Astrocyte of the hippocampus (primary cell): Measurements from ENCODE around the gene ARHGEF7.

Experiments
- DNase-seq: peaks from one replicate; pipeline ENCODE4 v3.0.0; 2011; ENCODE audit warnings: low read depth, low spot score

Gene ARHGEF7

DNA sequence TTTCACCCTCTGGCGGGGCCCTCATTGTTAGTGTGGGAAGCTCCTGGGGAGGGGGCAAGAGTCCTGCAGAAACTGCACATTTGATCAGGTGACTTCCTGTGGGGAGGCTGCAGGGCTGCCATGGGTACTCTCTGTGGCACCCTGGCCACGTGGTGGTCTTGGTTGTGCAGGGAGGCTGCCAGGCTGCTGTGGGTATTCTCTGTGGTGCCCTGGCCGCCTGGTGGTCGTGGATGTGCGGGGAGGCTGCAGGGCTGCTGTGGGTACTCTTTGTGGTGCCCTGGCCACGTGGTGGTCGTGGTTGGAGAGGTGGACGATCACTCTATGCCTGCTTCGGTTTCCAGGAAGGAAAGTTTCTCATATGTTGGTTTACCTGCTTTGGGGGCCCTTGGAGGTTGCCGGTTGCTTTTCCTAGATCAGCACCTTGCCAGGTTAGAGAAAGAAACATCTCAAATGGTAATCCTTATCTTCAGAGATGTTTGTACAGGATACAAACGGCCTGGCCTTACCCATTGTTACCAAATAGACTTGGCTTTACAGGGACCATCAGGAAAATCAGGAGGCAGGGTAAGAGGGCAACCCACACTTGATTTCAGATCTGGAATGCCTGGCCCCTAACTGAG is 228.2 kb downstream of the ARHGEF7 start:
- no peak for DNase-seq

DNA sequence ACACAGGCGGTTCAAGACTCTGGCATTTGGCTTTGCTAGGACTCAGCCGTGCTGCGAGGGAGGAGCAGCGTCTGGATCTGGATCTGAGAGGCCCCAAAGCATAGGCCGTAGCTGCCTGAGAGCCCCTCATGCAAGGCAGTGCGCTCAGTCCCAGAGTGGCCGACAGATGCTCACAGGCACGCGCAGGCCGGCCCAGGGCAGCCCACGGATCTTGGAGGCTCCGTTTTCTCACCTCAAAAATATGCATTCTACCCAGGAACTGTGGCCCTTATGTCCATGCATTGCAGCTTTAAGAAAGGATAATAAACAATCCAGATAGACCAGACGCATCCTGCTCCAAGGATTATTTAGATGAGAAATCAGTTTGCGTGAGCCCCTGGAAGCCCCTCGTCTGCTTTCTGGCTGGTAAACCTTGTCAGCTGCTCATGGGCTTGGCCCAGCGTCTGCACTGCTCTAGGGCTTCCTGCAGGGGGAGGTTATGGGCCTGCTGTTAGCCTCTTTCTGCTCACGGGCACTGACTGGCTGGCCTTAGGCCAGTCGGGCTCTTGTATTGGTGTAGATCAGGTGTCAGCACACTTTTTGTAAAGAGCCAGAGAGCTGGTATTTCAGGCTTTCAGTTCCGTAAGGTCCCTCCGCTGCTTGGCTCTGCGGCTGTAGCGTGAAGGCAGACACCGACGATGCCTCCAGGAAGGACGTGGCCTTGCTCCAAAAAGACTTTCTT is 229.5 kb downstream of the ARHGEF7 start:
- DNase-seq: peak; percentile 38

DNA sequence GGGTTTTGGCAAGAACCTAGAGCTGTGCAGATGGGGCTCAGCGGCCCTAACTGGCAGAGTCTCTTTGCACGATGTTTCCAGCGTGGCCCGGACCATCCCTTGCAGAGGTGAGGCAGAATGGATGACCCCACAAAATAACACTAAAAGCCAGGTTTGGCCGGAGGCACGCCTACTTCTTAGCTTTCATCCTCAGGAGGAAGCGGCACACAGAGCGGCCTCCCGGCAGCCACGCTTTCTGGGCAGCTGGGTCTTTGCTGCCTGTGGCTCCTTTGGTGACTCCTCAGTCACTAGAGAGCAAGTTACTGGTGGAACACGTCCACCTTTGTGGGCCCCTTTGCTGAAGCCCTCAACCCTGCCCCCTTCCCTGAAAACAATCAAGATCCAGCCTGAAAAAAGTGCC is 230.6 kb downstream of the ARHGEF7 start:
- no peak for DNase-seq

DNA sequence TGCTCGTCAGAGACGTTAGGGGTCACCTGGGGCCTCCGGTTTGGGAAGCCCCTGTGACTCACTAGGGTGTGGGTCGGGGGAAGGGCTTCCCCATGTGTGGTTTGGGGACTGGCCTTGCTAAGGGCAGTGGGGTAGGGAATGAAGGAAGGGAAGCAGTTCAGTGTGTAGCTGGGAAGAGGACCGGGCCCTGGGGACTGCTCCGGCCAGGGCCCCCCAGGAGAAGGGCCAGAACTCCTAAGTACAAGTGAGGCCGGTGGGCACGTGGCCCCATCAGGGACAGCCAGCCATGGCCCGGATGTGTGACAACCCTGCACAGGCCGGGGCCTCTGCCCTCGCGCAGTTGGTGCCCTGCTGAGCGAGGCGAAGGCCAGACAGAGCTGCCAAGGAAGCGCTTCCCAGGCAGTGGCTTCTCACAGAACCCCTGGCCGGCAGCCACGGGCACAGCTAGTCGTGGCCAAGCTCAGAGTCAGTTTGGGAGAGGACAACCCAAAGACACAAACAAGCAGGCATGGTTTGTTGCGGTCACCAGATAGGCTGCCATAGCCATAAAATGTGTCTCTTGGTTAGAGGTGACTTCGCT is 231.1 kb downstream of the ARHGEF7 start:
- DNase-seq: no peak

DNA sequence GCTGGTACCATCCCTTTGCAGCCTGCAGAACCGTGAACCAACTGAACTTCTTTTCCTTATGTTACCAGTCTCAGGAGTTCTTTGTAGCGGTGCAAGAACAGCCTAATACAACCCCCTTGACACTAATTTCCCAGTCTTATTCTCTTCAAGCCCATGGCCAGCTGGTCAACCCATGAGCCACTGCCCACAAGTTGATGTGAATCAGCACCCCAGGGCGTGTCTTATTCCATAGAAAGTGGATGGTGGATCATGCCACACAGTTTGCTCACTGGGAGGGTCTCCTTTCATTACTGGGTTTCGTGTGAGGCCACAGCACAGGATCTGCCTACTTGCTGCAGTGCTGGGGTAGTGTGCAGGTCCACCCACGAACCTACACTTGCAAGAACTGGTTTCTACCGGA is 232.3 kb downstream of the ARHGEF7 start:
- DNase-seq: no peak

DNA sequence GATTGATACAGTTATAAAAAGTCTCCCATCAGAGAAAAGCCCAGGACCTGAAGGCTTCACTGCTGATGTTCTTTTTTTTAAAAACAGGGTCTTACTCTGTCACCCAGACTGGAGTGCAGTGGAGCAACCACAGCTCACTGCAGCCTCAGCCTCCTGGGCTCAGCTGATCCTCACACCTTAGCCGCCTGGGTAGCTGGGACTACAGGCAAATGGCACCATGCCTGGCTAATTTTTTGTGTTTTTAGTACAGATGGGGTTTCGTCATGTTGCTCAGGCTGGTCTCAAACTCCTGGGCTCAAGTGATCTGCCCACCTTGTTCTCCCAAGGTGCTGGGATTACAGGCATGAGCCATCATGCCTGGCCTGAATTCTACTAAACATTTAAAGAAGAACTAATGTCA is 238.4 kb downstream of the ARHGEF7 start:
- no peak for DNase-seq

DNA sequence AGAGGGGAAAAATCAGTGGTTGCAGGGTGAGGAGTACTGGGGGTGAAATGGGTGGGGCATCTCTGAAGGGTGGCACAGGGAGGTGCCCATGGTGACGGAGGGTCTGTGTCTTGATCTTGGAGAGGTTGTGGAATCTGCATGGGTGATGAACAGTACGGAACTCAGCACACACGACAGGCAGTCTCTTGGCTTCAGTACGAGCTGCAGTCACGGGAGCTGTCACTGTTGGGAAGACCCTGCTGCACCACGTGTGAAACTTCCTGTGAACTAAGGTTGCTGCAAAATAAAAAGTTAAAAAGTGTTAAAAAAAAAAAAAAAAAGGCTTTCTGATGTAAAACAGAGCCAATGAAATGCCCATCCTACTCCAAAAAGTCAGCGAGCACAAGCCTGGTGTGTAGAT is 239.7 kb downstream of the ARHGEF7 start:
- no peak for DNase-seq
